Gastroesophageal sphincter (tissue), 3 donors: ENCODE measurements around the gene RANBP17.

ENCODE experiments used
- EP300 ChIP-seq: sonication (generic); formaldehyde crosslinking; IDR thresholded peaks from one replicate; pipeline ENCODE4 v1.6.1; 2017; ENCODE audit warnings: antibody characterized with exemption, mild to moderate bottlenecking
- POLR2A ChIP-seq, 2 donors: fragments of 450-650 bp; IDR thresholded peaks; one replicate each; pipeline ENCODE4 v1.6.1; 2017; ENCODE audit warnings: antibody characterized with exemption in 2 of 2, mild to moderate bottlenecking in 2 of 2, moderate library complexity in 1 of 2
- POLR2AphosphoS5 ChIP-seq: sonication (generic); formaldehyde crosslinking; IDR thresholded peaks from one replicate; pipeline ENCODE4 v1.6.1; 2017; ENCODE audit warnings: antibody characterized with exemption
- TF ChIP-seq, protein P1 (sequence below), 4 experiments: fragments of 200-600 bp in 2 of 4; fragments of 450-650 bp in 2 of 4; sonication (generic) in 1 of 4; IDR thresholded peaks; one replicate each; pipeline ENCODE4 v1.5.1; 2017 to 2019; ENCODE audit warnings: antibody characterized with exemption in 4 of 4, mild to moderate bottlenecking in 2 of 4, moderate library complexity in 2 of 4

DNA sequence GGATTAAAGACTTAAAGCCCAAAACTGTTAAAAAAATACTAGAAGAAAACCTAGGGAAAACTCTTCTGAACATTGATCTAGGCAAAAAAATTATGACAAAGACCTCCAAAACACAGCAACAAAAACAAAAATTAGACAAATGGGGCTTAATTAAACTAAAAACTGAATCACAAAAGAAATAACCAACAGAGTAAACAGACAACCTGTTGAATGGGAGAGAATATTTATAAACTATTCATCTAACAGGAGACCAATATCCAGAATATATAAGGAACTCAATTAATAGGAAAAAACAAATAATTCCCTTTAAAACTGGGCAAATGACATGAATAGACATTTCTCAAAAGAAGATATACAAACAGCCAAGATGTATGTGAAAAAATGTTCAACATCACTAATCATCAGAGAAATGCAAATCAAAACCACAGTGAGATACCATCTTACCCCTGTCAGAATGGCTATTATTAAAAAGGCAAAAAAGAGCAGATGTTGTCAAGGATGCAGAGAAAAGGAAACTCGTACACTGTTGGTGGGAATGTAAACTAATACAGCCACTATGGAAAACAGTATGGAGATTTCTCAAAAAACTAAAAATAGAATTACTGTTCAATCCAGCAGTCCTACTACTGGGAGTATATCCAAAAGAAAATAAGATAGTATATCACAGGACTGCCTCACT lies 397.1 kb downstream of the RANBP17 start:
- TF ChIP-seq POLR2A (IDR thresholded peaks at IDR 0.05), result no peak
- TF ChIP-seq, protein P1, sequence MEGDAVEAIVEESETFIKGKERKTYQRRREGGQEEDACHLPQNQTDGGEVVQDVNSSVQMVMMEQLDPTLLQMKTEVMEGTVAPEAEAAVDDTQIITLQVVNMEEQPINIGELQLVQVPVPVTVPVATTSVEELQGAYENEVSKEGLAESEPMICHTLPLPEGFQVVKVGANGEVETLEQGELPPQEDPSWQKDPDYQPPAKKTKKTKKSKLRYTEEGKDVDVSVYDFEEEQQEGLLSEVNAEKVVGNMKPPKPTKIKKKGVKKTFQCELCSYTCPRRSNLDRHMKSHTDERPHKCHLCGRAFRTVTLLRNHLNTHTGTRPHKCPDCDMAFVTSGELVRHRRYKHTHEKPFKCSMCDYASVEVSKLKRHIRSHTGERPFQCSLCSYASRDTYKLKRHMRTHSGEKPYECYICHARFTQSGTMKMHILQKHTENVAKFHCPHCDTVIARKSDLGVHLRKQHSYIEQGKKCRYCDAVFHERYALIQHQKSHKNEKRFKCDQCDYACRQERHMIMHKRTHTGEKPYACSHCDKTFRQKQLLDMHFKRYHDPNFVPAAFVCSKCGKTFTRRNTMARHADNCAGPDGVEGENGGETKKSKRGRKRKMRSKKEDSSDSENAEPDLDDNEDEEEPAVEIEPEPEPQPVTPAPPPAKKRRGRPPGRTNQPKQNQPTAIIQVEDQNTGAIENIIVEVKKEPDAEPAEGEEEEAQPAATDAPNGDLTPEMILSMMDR (IDR thresholded peaks at IDR 0.05), result no peak
- no peak for TF ChIP-seq POLR2AphosphoS5
- no peak for TF ChIP-seq EP300
